HEK293 (cell line): Measurements from ENCODE around the gene DPY19L1.
"Not testable (repeated sequence)": the region's sequence is repeated elsewhere in the genome, so short reads cannot be mapped to it uniquely, and the experiment has no call there.

Source experiments
- CTCF ChIA-PET: fragments of 350-600 bp; formaldehyde crosslinking; extraction: SDS; loops from one replicate; lab custom pipeline; 2021; ENCODE audit warnings: antibody characterized with exemption; lab: Yijun Ruan, JAX
- POLR2A ChIA-PET: fragments of 300-600 bp; formaldehyde crosslinking; extraction: SDS; loops from one replicate; lab custom pipeline; 2020; ENCODE audit warnings: antibody characterized with exemption, inconsistent platforms; lab: Yijun Ruan, JAX
- H3K27ac ChIP-seq: fragments of 200-500 bp; sonication (Bioruptor generic); 2 replicates; pipeline ENCODE4 v1.5.1; 2014; ENCODE audit warnings: low read depth, low read length, control low read depth, inconsistent platforms; ENCODE audit errors: extremely low read depth
- H3K36me3 ChIP-seq, 2 experiments: fragments of 200-500 bp in 1 of 2; sonication (Bioruptor generic) in 1 of 2; 1 replicate in 1 of 2; 2 replicates in 1 of 2; pipeline ENCODE4 v1.5.1; 2014 to 2017; ENCODE audit warnings: inconsistent platforms in 2 of 2, low read length in 2 of 2; ENCODE audit not compliant: control insufficient read depth in 2 of 2, insufficient read depth in 1 of 2
- H3K4me1 ChIP-seq: fragments of 200-500 bp; sonication (Bioruptor generic); 2 replicates; pipeline ENCODE4 v1.5.1; 2014; ENCODE audit warnings: mild to moderate bottlenecking, low read length, inconsistent platforms; ENCODE audit not compliant: control insufficient read depth, insufficient read depth
- H3K4me3 ChIP-seq: 2 replicates; pipeline ENCODE4 v1.5.1; 2011; ENCODE audit warnings: low read depth, mild to moderate bottlenecking, control low read depth, low read length, moderate library complexity
- H3K9me3 ChIP-seq: fragments of 200-500 bp; sonication (Bioruptor generic); 2 replicates; pipeline ENCODE4 v1.5.1; 2014; ENCODE audit warnings: low read depth, low read length, inconsistent platforms; ENCODE audit not compliant: control insufficient read depth, insufficient read depth
- ZNF311 ChIP-seq: fragments of 450-650 bp; formaldehyde crosslinking; IDR thresholded peaks from 2 replicates; pipeline ENCODE4 v1.5.1; 2017; ENCODE audit warnings: missing biosample characterization, missing genetic modification characterization, borderline replicate concordance
- ZNF366 ChIP-seq: fragments of 450-650 bp; formaldehyde crosslinking; conservative IDR thresholded peaks from 2 replicates; pipeline ENCODE4 v1.5.1; 2016; ENCODE audit warnings: missing biosample characterization, missing genetic modification characterization
- ZNF416 ChIP-seq: fragments of 450-650 bp; formaldehyde crosslinking; IDR thresholded peaks from 2 replicates; pipeline ENCODE4 v1.5.1; 2016; ENCODE audit warnings: missing biosample characterization, missing genetic modification characterization
- ZNF677 ChIP-seq: fragments of 450-650 bp; IDR thresholded peaks from 2 replicates; pipeline ENCODE4 v1.5.0; 2018; ENCODE audit warnings: missing biosample characterization, mild to moderate bottlenecking, missing genetic modification characterization, moderate library complexity
- TF ChIP-seq, protein P1 (sequence below): fragments of 450-650 bp; formaldehyde crosslinking; IDR thresholded peaks from 2 replicates; pipeline ENCODE4 v1.5.0; 2017; ENCODE audit warnings: missing biosample characterization, missing genetic modification characterization, borderline replicate concordance

Gene DPY19L1

DNA sequence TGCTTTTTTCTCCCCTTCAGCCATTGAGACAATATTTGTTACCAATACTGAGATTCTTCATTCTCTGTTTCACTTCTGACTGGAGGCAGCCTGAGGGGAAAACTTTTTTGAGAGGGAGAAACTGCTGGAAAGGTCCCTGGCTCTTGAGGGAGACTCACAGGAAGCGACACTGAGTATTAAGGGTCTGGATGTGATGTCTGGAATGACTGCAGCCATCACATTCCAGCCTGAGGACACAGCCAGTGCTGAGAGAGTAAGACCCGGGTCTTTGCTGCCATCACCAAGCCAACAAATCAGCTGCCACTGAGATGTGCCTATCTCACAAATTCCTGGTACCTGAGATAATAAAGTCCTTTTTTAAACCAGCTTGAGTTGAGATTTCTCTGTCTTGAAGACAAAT, 157.4 kb downstream of the DPY19L1 start (continued):
- TF ChIP-seq, protein P1, sequence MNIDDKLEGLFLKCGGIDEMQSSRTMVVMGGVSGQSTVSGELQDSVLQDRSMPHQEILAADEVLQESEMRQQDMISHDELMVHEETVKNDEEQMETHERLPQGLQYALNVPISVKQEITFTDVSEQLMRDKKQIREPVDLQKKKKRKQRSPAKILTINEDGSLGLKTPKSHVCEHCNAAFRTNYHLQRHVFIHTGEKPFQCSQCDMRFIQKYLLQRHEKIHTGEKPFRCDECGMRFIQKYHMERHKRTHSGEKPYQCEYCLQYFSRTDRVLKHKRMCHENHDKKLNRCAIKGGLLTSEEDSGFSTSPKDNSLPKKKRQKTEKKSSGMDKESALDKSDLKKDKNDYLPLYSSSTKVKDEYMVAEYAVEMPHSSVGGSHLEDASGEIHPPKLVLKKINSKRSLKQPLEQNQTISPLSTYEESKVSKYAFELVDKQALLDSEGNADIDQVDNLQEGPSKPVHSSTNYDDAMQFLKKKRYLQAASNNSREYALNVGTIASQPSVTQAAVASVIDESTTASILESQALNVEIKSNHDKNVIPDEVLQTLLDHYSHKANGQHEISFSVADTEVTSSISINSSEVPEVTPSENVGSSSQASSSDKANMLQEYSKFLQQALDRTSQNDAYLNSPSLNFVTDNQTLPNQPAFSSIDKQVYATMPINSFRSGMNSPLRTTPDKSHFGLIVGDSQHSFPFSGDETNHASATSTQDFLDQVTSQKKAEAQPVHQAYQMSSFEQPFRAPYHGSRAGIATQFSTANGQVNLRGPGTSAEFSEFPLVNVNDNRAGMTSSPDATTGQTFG (tag by site-specific recombination): no peak
- no peak for TF ChIP-seq ZNF311 (tag by site-specific recombination)
- no peak for TF ChIP-seq ZNF366 (tag by site-specific recombination)
- no peak for TF ChIP-seq ZNF677 (tag by site-specific recombination)
- TF ChIP-seq ZNF416: no peak

DNA sequence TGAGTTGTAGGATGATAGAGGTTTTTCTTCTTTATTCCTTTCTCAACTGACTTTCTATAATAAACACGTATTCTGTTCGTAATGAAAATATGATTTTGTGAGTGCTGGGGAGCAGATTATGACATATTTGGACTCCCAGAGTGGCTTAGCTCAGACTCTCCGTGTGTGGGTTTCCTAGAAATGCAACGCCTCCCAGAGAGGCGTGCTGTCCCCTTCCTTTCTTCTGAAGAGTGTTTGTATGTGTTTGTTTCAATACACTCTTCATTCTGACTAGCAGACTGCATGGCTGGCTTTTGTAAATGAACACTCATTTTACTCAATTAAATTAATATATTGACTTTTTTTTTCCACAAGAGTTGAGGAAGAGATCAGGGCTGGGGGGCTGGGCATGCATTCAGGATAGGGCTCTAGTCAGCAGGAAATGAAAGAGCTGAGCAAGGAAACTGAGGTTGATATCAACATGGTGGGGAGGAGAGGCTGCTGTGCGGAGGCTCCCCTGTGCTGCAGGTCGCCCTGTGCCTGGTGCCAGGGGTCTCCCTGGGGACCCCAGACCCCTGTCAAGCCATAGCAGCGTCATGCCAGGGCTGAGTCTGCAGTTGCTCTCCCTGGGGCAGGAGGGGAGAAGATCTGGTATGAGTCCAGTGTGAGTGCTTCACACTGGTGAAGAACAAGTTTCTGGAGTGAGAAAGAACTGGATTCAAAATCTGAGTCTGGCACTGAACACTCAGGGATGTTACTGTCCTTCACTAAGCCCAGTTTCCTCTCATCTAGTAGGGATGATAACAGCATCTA, 158.1 kb downstream of the DPY19L1 start:
- H3K27ac ChIP-seq, H3K4me3 ChIP-seq, POLR2A ChIA-PET, H3K4me1 ChIP-seq, CTCF ChIA-PET, H3K9me3 ChIP-seq, H3K36me3 ChIP-seq: not testable (repeated sequence)
